ENCODE measurements around the gene SPTLC2.

Gene SPTLC2

DNA sequence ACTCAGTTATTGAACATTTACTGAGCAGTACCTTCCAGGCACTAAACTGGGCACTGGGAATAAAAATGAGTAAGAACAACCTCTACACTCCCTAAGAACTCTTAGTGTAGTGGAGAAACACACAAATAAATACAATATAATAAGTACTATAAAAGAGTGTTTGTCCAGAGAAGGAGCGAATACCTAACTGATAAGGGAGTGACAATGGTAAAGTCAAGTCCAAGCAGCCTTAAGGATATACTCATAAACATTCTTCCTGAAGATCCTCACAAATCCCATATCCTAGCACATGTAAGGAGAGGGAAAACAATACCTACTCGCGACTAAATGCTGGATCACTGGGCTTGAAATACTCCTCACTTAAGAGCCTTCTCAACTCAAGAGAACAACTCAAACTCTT, 32.8 kb downstream of the SPTLC2 start:
- in situ Hi-C loops (cut with HindIII; ENCODE audit: low sequenced_read_pairs) = no loop called here
- no peak overlapping the region for H3K4me3 ChIP-seq (ENCODE audit: low read depth, low read length)
- TF ChIP-seq CTCF (IDR thresholded peaks at IDR 0.05; ENCODE audit: low read depth, low read length) = no peak
- no peak for DNase-seq (ENCODE audit: low read depth, low spot score)

GRCh38 chr14:77582511-77582910, 33.9 kb downstream of the SPTLC2 start:
- no peak for TF ChIP-seq CTCF (IDR thresholded peaks at IDR 0.05; ENCODE audit: low read depth, low read length)
- no peak for DNase-seq (ENCODE audit: low read depth, low spot score)
- no peak overlapping the region for H3K4me3 ChIP-seq (ENCODE audit: low read depth, low read length)
- in situ Hi-C loops (cut with HindIII; ENCODE audit: low sequenced_read_pairs) = no loop called here

DNA sequence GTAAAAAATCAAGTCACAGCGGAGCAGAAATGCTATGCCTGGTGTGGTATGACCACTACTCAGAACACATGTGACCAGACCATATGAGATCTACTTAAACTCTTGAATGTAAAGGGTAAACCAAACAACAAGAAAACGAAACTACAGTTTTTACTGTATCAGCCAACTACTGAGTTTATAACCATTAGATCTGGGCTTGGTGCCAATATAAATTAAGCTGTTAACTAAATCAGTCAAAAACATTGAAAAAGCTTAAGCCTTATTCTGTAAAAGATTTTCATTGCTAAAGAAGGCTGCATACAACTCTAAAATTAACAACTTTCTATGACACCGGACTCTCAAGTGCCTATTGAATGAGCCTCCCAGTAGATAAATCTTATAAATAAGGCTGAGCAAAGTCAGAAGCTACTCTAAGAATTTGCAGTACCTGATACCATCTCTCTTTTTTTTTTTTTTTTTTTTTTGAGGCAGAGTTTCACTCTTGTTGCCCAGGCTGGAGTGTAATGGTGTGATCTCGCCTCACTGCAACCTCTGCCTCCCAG, 35.4 kb downstream of the SPTLC2 start:
- DNase-seq (ENCODE audit: low read depth, low spot score) = peak; percentile 89
- in situ Hi-C loops (cut with HindIII; ENCODE audit: low sequenced_read_pairs) = no loop called here
- no peak for TF ChIP-seq CTCF (IDR thresholded peaks at IDR 0.05; ENCODE audit: low read depth, low read length)
- H3K4me3 ChIP-seq (ENCODE audit: low read depth, low read length) = peak overlapping the region; percentile 16

DNA sequence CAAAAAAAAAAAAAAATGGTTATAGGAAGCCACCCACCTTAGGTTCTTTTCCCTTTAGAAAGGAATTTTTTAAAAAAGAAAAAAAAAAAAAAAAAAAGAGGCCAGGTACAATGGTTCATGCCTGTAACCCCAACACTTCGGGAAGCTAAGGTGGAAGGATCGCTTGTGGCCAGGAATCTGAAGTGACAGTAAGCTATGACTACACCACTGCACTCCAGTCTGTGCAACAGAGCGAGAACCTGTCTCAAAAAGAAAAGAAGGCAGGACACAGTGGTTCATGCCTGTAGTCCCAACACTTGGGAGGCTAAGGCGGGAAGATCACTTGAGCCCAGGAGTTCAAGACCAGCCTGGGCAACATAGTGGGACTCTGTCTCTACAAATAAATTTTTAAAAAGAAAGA, 36.0 kb downstream of the SPTLC2 start:
- in situ Hi-C loops (cut with HindIII; ENCODE audit: low sequenced_read_pairs) = no loop called here
- H3K4me3 ChIP-seq (ENCODE audit: low read depth, low read length) = no peak overlapping the region
- no peak for TF ChIP-seq CTCF (IDR thresholded peaks at IDR 0.05; ENCODE audit: low read depth, low read length)
- no peak for DNase-seq (ENCODE audit: low read depth, low spot score)

DNA sequence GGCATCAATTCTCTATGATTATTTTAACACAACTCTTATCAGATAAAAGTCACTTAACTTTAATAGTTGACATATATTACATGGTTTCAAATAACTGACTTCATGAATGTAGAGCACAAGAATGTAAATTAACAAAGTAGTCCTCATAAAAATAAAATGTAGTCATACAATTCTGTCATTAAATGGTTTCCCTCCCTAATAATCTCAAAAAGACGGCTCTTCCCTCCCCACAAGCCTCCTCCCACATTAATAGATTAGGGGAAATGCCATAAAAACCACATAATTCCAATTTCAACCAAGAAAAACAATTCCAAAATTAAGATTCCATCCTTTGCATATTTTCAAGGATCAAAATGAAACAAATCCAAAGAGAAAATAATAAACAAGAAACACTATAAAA, 36.7 kb downstream of the SPTLC2 start:
- in situ Hi-C loops (cut with HindIII; ENCODE audit: low sequenced_read_pairs) = no loop called here
- H3K4me3 ChIP-seq (ENCODE audit: low read depth, low read length) = no peak overlapping the region
- no peak for TF ChIP-seq CTCF (IDR thresholded peaks at IDR 0.05; ENCODE audit: low read depth, low read length)
- no peak for DNase-seq (ENCODE audit: low read depth, low spot score)

DNA sequence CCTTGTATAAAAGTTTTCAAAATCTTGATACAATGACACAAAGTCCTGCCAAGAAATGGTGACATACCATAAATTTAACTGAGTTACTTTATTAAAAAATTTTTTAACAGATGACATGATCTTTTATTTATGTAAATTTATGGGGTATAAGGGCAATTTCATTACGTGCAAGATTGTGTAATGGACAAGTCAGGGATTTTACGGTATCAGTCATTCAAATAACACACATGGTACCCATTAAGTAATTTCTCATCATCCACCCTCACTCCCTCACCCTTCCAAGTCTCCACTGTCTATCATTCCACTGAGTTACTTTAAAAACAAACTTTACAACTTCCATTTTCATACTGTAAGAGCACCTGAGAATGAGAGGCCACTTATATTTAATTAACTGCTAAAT, 37.4 kb downstream of the SPTLC2 start:
- no peak for TF ChIP-seq CTCF (IDR thresholded peaks at IDR 0.05; ENCODE audit: low read depth, low read length)
- in situ Hi-C loops (cut with HindIII; ENCODE audit: low sequenced_read_pairs) = no loop called here
- no peak for DNase-seq (ENCODE audit: low read depth, low spot score)
- H3K4me3 ChIP-seq (ENCODE audit: low read depth, low read length) = no peak overlapping the region

Measured in astrocyte of the spinal cord (primary cell).